ENCODE results near the gene CCNY.
A peak's percentile ranks its signal among the peaks of the same experiment; 100 is the strongest.

Gene CCNY

DNA sequence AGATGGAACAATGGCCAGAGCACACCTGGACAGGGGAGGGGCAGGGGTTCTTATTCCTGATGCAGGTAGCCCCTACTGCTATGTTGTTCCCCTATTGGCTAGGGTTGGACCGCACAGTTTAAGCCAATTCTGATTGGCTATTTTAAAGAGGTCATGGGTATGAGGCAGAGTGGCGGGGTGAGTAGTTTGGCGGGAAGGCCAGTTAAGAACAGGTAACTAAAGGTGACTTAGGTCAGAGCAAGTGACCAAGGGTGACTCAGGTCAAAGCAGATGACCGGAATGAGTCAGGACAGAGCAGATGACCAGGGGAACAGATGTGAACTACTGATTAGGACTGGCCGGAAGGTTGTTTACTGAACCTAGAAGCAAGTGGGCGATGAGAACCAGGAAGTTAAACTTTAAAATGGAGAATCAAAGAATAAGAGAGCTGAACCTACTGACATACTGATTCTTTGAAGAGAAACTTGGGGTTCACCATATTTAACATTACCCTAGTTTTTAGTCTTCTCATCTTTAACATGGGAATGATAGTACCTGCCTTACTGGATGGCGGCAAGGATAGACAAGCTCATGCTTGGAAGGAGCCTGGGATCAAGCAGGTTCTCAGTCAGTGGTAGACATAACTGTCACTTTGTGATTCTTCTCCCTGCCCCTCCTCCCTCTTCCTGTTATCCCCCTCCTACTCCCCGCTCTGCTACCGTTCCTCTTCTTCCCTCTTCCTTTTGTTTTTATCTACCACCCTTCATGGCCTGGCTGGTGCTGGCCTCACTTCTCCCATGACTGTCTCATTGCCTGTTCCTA lies 55.0 kb downstream of the CCNY start:
- TF ChIP-seq, protein P1, sequence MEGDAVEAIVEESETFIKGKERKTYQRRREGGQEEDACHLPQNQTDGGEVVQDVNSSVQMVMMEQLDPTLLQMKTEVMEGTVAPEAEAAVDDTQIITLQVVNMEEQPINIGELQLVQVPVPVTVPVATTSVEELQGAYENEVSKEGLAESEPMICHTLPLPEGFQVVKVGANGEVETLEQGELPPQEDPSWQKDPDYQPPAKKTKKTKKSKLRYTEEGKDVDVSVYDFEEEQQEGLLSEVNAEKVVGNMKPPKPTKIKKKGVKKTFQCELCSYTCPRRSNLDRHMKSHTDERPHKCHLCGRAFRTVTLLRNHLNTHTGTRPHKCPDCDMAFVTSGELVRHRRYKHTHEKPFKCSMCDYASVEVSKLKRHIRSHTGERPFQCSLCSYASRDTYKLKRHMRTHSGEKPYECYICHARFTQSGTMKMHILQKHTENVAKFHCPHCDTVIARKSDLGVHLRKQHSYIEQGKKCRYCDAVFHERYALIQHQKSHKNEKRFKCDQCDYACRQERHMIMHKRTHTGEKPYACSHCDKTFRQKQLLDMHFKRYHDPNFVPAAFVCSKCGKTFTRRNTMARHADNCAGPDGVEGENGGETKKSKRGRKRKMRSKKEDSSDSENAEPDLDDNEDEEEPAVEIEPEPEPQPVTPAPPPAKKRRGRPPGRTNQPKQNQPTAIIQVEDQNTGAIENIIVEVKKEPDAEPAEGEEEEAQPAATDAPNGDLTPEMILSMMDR (IDR thresholded peaks at IDR 0.05): no peak
- peak overlapping the region; percentile 51 to 71 for H3K27ac ChIP-seq
- DNase-seq (ENCODE audit: low spot score): no peak
- H3K4me3 ChIP-seq: no peak overlapping the region

DNA sequence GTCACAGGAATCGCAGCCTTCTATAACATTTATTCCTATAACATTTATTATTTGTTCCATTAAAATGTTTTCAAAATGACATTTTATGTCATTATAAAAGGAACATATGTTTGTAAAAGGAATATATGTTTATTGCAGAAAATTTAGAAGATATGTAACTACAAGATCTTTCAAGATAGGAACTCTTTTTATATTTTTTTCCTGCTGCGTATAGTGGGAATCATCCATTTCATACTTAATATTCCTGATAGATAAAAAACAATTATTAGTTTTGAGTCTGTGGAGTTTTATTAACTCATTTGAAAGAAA lies 55.6 kb downstream of the CCNY start:
- no peak for DNase-seq (ENCODE audit: low spot score)
- Histone ChIP-seq H3K27ac (no peak overlapping the region), H3K4me3 (no peak overlapping the region)
- TF ChIP-seq, protein P1 (IDR thresholded peaks at IDR 0.05): no peak

DNA sequence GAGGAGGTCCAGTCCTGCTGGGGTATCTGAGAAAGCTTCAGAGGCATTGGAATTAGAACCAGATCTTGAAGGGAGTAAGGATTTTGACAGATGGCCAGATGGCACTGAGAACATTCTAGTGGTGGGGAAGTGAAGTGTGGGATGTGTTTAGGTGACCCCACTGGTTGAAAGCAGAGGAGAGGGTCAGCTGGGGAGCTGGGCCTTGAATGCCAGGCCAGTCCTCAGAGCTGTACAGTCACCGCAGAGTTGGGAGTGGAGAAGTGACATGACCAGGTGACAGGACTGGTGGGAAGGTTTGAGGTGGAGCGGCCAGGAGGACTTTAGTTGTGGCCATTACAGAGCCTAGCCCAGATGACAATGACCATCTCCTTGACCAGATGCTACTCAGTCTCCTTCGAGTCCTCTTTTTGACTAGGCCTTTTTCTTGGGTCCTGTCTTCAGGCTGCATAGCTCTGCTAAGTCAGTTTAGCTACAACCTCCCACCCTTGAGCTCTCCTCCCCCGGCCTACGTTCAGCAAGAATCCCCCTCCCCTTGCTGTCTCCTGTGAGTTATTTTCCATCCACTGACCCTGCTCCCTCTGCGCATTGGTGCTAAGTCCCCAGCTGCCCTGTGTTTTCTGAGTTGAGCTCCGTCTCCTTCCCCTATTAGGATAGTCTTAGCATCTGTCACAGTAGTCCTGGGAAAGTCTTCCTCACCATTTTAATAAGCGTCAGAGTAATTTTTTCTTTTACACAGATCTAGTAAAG lies 56.3 kb downstream of the CCNY start:
- Histone ChIP-seq H3K27ac (no peak overlapping the region), H3K4me3 (no peak overlapping the region)
- TF ChIP-seq, protein P1 (IDR thresholded peaks at IDR 0.05): no peak
- DNase-seq (ENCODE audit: low spot score): no peak

DNA sequence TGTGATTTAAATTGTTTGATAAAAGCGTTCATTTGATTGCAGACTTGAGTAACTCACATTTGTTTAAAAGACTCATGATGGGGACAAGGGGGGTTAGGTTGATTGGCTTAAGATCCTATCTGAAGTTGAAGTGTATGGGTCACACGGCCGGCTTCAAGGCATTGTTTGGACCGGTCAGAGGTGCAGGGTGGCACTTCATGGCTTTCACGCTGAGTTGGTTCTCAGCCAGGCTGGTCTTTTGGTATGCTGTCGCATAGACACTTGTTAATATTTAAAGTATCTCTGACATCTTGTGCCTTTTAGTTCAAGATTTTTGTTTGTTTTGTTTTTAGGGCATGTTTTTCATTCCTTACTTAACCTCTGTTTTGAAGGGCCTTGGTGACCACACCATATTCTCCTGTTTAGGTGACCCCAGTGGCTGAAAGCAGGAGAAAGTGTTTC lies 58.1 kb downstream of the CCNY start:
- H3K27ac ChIP-seq: no peak overlapping the region
- DNase-seq (ENCODE audit: low spot score): no peak
- TF ChIP-seq, protein P1 (IDR thresholded peaks at IDR 0.05): no peak
- H3K4me3 ChIP-seq: no peak overlapping the region

DNA sequence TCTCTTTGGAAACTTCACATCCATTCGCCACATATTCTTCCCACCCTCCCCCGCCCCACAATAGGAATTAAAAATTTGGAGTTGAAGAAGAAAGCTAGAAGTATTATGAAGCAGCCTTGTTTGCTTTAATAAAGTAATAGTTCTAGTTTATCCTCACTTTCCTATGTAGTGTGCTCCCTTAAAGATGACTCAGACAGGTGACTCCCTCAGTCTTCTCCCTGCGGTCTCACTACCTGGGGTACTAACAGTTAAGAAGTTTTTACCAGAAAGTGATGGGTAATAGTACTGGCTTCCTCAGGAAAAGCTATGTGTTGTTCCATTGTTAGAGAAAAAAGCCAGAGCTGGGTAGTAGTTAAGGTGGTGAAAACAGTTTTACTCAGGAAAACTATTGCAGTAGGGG lies 58.6 kb downstream of the CCNY start:
- Histone ChIP-seq H3K27ac (no peak overlapping the region), H3K4me3 (no peak overlapping the region)
- DNase-seq (ENCODE audit: low spot score): no peak
- TF ChIP-seq, protein P1 (IDR thresholded peaks at IDR 0.05): no peak

DNA sequence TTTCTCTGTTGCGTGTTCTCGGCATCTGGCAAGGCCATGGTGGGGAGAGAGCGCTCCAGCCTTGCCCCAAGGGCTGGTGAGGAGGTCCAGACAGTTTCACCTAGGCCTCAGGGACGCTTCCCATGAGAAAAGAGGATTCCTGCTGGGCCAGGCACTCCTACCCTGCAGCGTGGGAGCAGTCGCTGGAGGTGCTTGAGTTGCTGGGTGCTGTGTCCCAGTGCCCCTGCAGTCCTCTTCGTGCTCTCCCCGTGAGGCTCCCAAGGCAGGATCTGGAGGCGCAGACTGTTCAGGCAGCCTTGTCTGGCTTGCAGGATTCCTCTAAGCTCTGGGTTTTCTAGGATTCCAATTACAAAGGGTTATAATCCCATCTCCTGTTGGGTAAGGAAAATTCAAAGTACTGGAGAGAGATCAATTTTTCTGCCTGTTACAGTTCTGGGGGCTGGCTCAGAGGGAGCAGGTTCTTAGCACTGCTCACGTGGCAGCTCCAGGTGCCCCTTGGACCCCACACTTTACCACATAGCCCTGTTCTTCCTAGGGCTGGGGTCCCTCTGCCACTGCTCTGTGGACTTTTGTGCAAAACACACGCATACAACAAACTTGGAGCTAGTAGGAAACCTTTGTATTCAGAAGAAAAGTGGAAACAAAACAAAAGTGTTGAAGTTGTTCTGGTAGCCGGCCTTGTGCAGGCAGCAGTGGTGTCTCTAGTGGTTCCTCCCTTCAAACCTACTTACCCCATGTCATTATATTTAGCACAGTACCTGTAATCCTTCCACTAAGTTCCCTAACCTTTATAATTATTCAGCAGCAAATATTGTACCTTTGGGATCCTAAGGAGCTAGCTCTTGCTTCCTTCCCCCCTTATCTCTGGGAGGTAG lies 60.5 kb downstream of the CCNY start:
- H3K27ac ChIP-seq: peak overlapping the region in 1 of 2 donors; percentile 25
- no peak for DNase-seq (ENCODE audit: low spot score)
- H3K4me3 ChIP-seq: no peak overlapping the region
- TF ChIP-seq, protein P1 (IDR thresholded peaks at IDR 0.05): no peak
